ENCODE results near the gene RIN2.
"Not testable (repeated sequence)": the region's sequence is repeated elsewhere in the genome, so short reads cannot be mapped to it uniquely, and the experiment has no call there.

RIN2 gene

DNA sequence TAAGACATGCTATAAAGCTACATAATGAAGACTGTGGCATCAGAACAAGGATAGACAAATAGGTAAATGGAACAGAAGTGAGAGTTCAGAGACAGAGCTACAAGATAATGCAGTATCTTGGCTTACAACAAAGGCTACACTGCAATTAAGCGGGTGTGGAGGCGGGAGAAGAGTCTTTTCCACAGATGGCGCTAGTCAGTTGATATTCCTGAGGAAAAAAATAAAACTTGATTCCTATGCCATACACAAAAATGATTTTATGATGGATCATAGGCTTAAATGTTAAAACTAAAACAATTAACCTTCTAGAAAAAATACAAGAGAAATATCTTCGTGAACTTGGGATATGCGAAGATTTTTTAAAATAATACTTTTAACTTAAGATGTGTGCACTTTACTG, 31.0 kb downstream of the RIN2 start:
- DNase-seq (ENCODE audit: low spot score): no peak

DNA sequence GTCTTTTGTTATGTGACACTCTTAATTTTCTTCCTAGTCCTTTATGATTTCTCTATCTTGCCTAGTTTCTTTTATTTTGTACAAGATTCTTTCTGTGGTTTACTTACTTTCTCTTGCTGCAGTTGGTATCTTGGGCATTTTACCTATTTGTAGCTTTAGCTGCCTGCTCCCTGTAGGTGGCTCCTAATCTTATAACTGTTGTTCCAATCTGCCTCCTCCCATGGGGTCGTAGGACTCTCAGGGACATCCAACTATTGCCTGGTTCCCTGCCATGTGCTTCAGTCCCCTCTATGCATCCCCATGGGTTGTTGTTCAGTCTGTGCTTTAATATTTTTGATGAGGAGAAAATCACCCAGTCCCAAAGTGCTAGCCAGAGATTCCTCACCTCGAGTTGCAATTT, 31.4 kb downstream of the RIN2 start:
- DNase-seq (ENCODE audit: low spot score): no peak

DNA sequence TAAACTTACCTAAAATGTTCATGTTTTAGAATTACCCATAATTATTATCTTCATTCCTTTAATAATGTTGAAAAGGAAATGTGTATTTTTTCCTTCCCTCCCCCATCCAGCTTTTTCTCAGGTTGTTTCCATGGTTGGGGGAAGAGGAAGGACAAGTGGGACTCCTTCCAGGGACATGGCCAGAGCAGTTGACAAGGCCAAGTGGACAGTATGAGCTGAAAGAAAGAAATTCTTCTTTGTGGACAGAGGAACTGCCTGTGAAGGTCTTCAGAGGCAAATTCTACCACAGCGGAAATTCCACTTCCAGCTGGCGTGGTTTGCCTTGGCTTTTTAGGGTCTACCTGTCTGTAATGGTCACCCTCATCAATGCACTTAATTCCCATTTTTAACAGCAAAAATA, 33.8 kb downstream of the RIN2 start:
- no peak for DNase-seq (ENCODE audit: low spot score)

DNA sequence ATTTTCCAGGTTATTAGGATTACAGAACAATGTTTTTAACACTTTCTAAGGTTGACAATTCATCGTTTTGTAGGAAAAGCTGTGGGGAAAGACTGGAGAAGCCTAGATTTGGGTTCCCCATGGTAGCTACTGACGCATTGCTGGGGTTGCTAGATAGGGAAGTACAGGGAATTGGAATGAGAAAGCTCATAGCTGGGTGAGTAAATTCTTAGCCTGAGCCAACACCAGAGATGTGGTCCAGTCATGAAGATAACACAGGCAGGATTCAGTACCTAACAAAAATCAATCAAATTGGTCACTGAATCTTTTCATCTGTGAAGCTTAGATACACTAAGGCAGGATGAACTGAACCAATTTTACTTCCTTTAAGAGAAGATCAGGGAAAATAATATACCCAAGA, 35.7 kb downstream of the RIN2 start:
- DNase-seq (ENCODE audit: low spot score): no peak

DNA sequence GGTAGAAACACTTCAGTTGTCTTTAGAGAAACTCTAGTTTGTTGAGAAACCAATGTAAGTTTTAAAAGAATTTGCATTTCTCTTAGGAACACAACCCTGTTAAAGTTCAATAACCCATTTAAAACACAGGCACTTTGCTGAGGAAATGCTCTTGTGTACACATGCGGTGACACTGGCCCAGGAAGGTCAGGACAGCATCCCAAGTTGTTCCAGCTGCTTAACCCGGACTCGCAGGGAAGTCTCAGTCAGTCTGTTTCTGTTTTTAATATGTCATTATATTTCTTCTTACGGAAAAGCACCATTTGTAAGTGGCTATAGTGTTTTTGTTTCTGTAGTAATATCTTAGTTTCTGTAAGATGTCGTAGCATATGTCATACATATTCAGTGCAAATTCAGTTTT, 36.9 kb downstream of the RIN2 start:
- no peak for DNase-seq (ENCODE audit: low spot score)

DNA sequence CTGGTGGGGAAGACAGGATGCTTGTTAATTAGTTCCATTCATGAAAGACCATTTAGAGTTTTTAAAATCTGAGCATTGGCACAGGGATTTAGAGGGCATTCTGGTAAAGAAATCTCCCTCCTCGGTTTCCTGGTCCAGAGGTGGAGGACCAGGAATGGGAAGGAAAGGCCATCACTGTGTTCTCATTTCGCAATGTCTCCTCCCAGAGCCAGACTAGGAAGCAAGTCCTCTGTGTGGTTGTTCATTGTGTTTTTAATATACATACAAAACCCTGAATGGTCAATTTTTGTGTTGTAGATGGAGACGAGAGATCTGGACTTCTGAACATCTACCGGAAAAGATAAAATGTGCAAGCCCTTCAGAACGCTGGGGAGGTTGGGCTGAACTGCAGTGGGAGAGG, 41.3 kb downstream of the RIN2 start:
- DNase-seq (ENCODE audit: low spot score): no peak

DNA sequence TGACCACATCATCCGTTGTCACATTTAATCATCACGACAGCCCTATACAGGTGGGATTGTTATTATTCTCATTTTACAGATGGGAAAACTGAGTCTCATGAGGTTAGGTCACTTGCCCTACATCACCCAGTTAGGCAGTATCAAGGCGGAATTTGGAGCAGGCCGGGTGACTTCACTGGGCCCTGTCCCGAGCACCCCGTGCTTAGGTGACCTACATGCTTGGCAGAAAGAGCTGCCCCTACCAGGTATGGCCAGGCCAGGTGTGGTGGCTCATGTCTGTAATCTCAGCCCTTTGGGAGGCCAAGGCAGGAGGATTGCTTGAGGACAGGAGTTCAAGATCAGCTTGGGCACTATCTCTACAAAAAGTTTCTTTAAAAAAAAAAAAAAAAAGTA, 44.0 kb downstream of the RIN2 start:
- no peak for DNase-seq (ENCODE audit: low spot score)

DNA sequence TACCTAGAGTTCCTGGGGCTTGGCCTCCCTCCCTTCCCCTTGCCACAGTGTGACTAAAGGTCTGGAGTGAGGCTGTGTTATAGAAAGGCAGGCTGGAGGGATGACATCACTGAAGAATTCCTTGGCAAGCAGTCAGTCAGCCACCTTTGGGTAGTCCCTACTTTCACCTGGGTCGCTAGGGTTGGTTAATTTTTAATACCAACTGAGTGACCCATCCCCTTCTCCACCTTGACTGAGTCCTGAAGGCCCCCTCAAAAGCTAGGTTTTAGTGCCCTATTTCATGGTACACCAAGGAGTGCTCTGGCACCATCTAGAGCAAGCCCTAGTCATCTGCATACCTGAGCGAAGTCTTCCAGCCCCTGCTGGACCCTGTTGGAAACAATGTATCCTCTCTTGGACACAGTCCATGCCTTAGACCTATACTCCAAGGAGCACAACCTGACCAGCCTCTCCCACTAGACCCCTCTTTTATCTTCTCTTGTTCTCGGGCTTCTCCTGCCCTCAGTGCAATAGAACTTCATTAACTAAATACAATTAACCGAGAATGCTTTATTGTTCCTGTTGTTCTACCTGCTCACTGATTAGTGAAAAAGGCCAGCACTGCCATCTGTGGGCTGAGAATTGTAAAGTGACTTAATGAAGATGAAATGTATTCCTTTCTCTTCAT, 44.6 kb downstream of the RIN2 start:
- no peak for DNase-seq (ENCODE audit: low spot score)

DNA sequence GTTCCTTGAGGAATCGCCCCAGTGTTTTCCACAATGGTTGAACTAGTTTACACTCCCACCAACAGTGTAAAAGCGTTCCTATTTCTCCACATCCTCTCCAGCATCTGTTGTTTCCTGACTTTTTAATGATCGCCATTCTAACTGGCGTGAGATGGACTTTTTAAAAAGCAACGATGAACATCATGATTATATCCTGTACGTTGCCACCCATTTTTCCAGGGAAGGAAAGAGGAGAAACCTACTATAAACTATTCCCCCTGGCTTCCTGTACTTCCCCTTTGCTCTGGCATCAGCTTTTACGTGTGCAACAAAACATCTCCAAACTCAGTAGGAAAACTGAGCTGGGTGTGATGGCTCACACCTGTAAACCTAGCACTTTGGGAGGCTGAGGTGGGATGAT, 48.2 kb downstream of the RIN2 start:
- DNase-seq (ENCODE audit: low spot score): not testable (repeated sequence)

DNA sequence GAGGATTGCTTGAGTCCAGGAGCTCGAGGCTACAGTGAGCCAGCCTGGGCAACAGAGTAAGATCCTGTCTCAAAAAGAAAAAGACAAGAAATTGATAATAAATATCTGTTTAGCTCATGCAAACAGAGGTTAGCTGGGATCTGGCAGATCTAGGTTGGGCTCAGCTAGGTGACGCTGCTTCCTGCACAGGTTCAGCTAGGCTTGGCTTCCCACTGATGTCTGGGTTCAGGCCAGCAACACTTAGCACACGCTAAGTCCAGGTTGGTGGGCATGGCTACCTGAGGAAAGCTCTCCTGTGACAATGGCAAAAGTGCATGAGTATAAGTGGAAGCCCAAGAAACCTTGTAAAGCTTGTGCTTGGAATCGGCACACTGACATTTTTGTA, 48.7 kb downstream of the RIN2 start:
- no peak for DNase-seq (ENCODE audit: low spot score)

DNA sequence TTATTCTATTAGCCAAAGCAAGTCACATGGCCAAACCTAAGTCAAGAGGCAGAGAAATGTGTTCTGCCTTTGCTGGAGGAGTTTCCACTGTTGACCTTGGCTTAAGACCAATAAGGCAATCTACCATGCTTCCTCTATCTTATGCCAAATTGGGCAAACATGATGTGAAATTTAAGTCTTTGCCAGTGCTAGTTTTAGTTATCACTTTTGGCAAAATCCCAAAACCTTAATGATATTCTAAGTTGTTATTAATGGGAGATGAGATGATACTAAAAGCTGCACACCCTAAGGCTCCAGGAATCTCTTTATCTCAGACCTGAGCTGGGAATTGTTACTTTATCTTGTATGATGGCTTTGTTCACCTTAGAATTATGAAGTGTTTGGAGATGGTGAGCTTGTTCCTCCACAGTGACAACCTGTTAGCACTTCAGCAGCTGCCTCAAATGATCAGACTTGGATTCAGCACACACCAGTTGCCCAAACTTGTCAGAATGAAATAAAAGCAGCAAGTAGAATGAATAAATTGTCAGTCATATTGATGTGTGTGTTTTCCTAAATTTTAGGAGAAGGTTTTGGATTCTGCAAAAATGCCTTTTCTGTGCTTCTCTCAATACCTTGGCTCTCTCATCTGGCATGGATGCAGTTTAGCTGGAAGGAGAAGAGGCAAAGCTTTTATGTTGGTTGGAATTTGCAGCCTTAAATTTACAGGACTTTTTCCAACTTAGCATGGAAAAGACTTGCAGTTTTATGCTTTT, 49.3 kb downstream of the RIN2 start:
- no peak for DNase-seq (ENCODE audit: low spot score)
